PC-3 (cell line): ENCODE data around the gene ILK.

Source experiments
- EZH2 ChIP-seq: fragments of 300-600 bp; sonication (generic); IDR thresholded peaks from one replicate; pipeline ENCODE4 v1.6.1; 2017; ENCODE audit warnings: antibody characterized with exemption, mild to moderate bottlenecking, low read length; ENCODE audit not compliant: unreplicated experiment
- EZH2phosphoT487 ChIP-seq: fragments of 300-600 bp; sonication (generic); IDR thresholded peaks from 2 replicates; pipeline ENCODE4 v1.6.1; 2018; ENCODE audit warnings: mild to moderate bottlenecking, antibody characterized with exemption, low read length, borderline replicate concordance
- TF ChIP-seq, protein P1 (sequence below): fragments of 300-600 bp; sonication (generic); conservative IDR thresholded peaks from 2 replicates; pipeline ENCODE4 v1.5.1; 2017; ENCODE audit warnings: antibody characterized with exemption, low read depth, mild to moderate bottlenecking, low read length

DNA sequence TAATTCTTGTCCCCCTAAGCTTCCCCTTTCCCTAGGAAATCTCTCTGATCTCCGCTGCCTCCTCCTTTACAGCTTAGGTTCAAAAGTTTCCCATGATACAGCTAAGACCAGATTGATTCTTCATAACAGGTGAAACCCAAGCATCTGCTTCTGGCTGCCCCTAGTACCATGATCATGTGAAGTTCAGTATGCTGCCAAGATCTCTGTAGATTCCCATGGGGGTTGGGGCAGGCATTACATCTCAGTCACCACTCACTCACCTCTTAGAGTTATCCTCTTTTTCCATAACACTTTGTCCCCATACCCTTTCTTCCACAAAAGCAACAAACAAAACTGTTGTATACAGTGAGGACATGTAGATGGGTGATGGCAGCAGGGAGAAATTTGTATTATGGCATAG is 44.2 kb upstream of the ILK start:
- TF ChIP-seq, protein P1, sequence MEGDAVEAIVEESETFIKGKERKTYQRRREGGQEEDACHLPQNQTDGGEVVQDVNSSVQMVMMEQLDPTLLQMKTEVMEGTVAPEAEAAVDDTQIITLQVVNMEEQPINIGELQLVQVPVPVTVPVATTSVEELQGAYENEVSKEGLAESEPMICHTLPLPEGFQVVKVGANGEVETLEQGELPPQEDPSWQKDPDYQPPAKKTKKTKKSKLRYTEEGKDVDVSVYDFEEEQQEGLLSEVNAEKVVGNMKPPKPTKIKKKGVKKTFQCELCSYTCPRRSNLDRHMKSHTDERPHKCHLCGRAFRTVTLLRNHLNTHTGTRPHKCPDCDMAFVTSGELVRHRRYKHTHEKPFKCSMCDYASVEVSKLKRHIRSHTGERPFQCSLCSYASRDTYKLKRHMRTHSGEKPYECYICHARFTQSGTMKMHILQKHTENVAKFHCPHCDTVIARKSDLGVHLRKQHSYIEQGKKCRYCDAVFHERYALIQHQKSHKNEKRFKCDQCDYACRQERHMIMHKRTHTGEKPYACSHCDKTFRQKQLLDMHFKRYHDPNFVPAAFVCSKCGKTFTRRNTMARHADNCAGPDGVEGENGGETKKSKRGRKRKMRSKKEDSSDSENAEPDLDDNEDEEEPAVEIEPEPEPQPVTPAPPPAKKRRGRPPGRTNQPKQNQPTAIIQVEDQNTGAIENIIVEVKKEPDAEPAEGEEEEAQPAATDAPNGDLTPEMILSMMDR, result no peak
- TF ChIP-seq EZH2, result no peak
- no peak for TF ChIP-seq EZH2phosphoT487
